GM12878 (cell line): ENCODE measurements around the gene TRPM8. TPM values are rescaled to one million over a fixed set of nuclear protein-coding genes. Genes with fewer than 3 reads are reported as not detected.
"Not testable (repeated sequence)": the region's sequence is repeated elsewhere in the genome, so short reads cannot be mapped to it uniquely, and the experiment has no call there.

Experiments
- ATAC-seq: fragments of 200-7000 bp; cut with Tn5 transposase; 3 replicates; pipeline ENCODE4 v1.9.1; 2020; ENCODE audit warnings: mild to moderate bottlenecking, moderate library complexity
- BruUV-seq: library from RNA; stranded (reverse); fragments of 400-500 nt; replicated peaks from 2 replicates; lab custom pipeline; 2021; lab: Mats Ljungman, UMichigan
- CTCF ChIA-PET: fragments of 300-600 bp; sonication (Branson Sonifier 250); formaldehyde crosslinking; extraction: SDS; loops from one replicate; lab custom pipeline; 2021; ENCODE audit warnings: inconsistent platforms; lab: Yijun Ruan, JAX
- POLR2A ChIA-PET: fragments of 350-600 bp; formaldehyde crosslinking; extraction: SDS; loops from one replicate; lab custom pipeline; 2021; ENCODE audit warnings: inconsistent platforms; lab: Charles Lee
- RAD21 ChIA-PET: fragments of 300-600 bp; sonication (Branson Sonifier 250); formaldehyde crosslinking; loops from one replicate; lab custom pipeline; 2023; ENCODE audit warnings: antibody characterized with exemption; ENCODE audit not compliant: unreplicated experiment; lab: Charles Lee
- SMC1A ChIA-PET: fragments of 300-600 bp; sonication (Branson Sonifier 250); formaldehyde crosslinking; loops from one replicate; lab custom pipeline; 2023; ENCODE audit not compliant: unreplicated experiment, uncharacterized antibody; lab: Charles Lee
- DNase-seq: peaks from one replicate; pipeline ENCODE4 v3.0.0-alpha.2; 2011; ENCODE audit warnings: low read depth, low spot score
- FAIRE-seq: peaks from 3 replicates; lab custom pipeline; 2011; peaks lifted over from hg19 to GRCh38; lab: Jason Lieb, UNC
- H2AFZ ChIP-seq: 2 replicates; pipeline ENCODE4 v1.6.0; 2011; ENCODE audit warnings: low read depth, low read length, control low read depth; ENCODE audit not compliant: control insufficient read depth
- H3K27ac ChIP-seq: 2 replicates; pipeline ENCODE4 v1.5.1; 2011; ENCODE audit warnings: control low read depth; ENCODE audit not compliant: control insufficient read depth, insufficient read depth
- H3K27me3 ChIP-seq, 2 experiments: replicated peaks in 1 of 2; 2 replicates each; pipeline versions ENCODE4 v1.6.0 to v1.6.1; 2011; ENCODE audit warnings: low read length in 1 of 2; ENCODE audit not compliant: control insufficient read depth in 2 of 2, insufficient read depth in 2 of 2
- H3K36me3 ChIP-seq, 2 experiments: 2 replicates each; pipeline ENCODE4 v1.5.1; 2011; ENCODE audit warnings: low read length in 1 of 2; ENCODE audit not compliant: control insufficient read depth in 2 of 2, insufficient read depth in 2 of 2
- H3K4me1 ChIP-seq: 2 replicates; pipeline ENCODE4 v1.6.1; 2011; ENCODE audit warnings: mild to moderate bottlenecking, low read length, moderate library complexity, mixed read lengths; ENCODE audit not compliant: control insufficient read depth, insufficient read depth
- H3K4me2 ChIP-seq: 2 replicates; pipeline ENCODE4 v1.6.0; 2011; ENCODE audit warnings: control low read depth; ENCODE audit not compliant: control insufficient read depth, insufficient read depth
- H3K4me3 ChIP-seq: fragments of 200-600 bp; sonication (generic); 2 replicates; pipeline ENCODE4 v1.5.1; 2016
- H3K79me2 ChIP-seq: 2 replicates; pipeline ENCODE4 v1.6.0; 2011; ENCODE audit warnings: low read length; ENCODE audit not compliant: control insufficient read depth, insufficient read depth
- H3K9ac ChIP-seq: 2 replicates; pipeline ENCODE4 v1.8.0; 2011; ENCODE audit warnings: low read length, control low read depth, mixed read lengths; ENCODE audit not compliant: control insufficient read depth, insufficient read depth
- H3K9me3 ChIP-seq: replicated peaks from 3 replicates; pipeline ENCODE4 v1.5.1; 2011; ENCODE audit warnings: mild to moderate bottlenecking, low read length; ENCODE audit not compliant: control insufficient read depth, insufficient read depth
- H4K20me1 ChIP-seq: 2 replicates; pipeline ENCODE4 v1.6.0; 2011; ENCODE audit not compliant: control insufficient read depth, insufficient read depth
- BCL3 ChIP-seq: IDR thresholded peaks from 2 replicates; pipeline ENCODE4 v1.6.1; 2011; ENCODE audit warnings: borderline replicate concordance, low read depth, mild to moderate bottlenecking, moderate library complexity, low read length; ENCODE audit not compliant: insufficient read depth, poor library complexity, severe bottlenecking
- CREM ChIP-seq: IDR thresholded peaks from 2 replicates; pipeline ENCODE4 v1.6.1; 2014; ENCODE audit warnings: antibody characterized with exemption, low read depth
- SP1 ChIP-seq: IDR thresholded peaks from one replicate; pipeline ENCODE4 v1.6.1; 2011; ENCODE audit warnings: low read depth, low read length
- SREBF1 ChIP-seq: IDR thresholded peaks from 2 replicates; pipeline ENCODE4 v1.6.1; 2012; ENCODE audit warnings: mild to moderate bottlenecking, low read length
- SUZ12 ChIP-seq: fragments of 200-600 bp; sonication (generic); IDR thresholded peaks from one replicate; pipeline ENCODE4 v1.6.1; 2018; ENCODE audit warnings: antibody characterized with exemption, mild to moderate bottlenecking; ENCODE audit not compliant: unreplicated experiment
- ZBTB11 ChIP-seq: fragments of 450-650 bp; formaldehyde crosslinking; IDR thresholded peaks from 2 replicates; pipeline ENCODE4 v1.5.0; 2022; ENCODE audit warnings: mild to moderate bottlenecking, missing genetic modification characterization
- ZNF592 ChIP-seq: fragments of 450-650 bp; IDR thresholded peaks from 2 replicates; pipeline ENCODE4 v1.6.1; 2017; ENCODE audit warnings: mild to moderate bottlenecking, moderate library complexity
- WGBS: methylation state at CpG from one replicate; pipeline ENCODE4 v1.1.6; 2016; ENCODE audit warnings: low lambda C conversion rate; ENCODE audit not compliant: insufficient replicate concordance, insufficient coverage; ENCODE audit errors: missing lambda C conversion rate; 5-methylcytosine and 5-hydroxymethylcytosine counted together
- in situ Hi-C: fragments of 300-500 bp; cut with MboI; formaldehyde crosslinking; loops from 9 replicates; pipeline ENCODE4 v1.14.3; 2018; ENCODE audit warnings: mixed read lengths
- intact Hi-C: fragments of 100-400 bp; cut with micrococcal nuclease; formaldehyde crosslinking; loops from one replicate; pipeline ENCODE4 v1.14.2; 2022; ENCODE audit not compliant: unreplicated experiment
- polyA plus RNA-seq, 11 experiments: library from polyadenylated mRNA; depleted of rRNA in 4 of 11; unstranded in 6 of 11; stranded (reverse) in 5 of 11; fragments of >200 nt; fragmentation: Nextera tagmentation in 4 of 11; fragmentation: Illumina TruSeq in 1 of 11; extraction: Ambion mirVana in 4 of 11; extraction: Trizol in 1 of 11; gene quantifications; 1 replicate in 1 of 11; 2 replicates in 10 of 11; pipeline versions ENCODE4 v1.2.1 to v1.2.3, GENCODE V29; 2011 to 2016; ENCODE audit warnings: inconsistent platforms in 2 of 11, missing spikeins in 2 of 11, low read depth in 1 of 11
- total RNA-seq, 4 experiments: library from RNA; depleted of rRNA in 3 of 4; stranded (reverse); fragments of >200 nt in 3 of 4; fragmentation: Illumina TruSeq in 1 of 4; extraction: Trizol in 1 of 4; gene quantifications; 2 replicates each; pipeline versions ENCODE4 v1.2.1 to v1.2.3, GENCODE V29; 2013 to 2021

Gene TRPM8
- total and polyA plus RNA-seq, 10 of the 15 experiments (the other 5 are each of a cell fraction or from before 2014, with no cell fraction given): 3.9 TPM; not detected in 9

- in situ Hi-C loops: no loop called here
- FAIRE-seq: no peak
- Histone ChIP-seq H3K27ac (no peak overlapping the region), H3K4me2 (no peak overlapping the region), H3K79me2 (no peaks in the 10 kb centered on the region), H4K20me1 (no peaks in the 10 kb centered on the region), H3K4me3 (no peak overlapping the region), H2AFZ (no peak overlapping the region), H3K27me3 (no peaks in the 10 kb centered on the region; a peak in 1 of 4 replicates), H3K36me3 (no peaks in the 10 kb centered on the region), H3K9ac (no peak overlapping the region), H3K4me1 (no peaks in the 10 kb centered on the region), H3K9me3 (no peaks in the 10 kb centered on the region)
- ATAC-seq: no peak
- no TSS peak for BruUV-seq
- 39% methylated on average over 10 of the region's 10 CpGs for WGBS
- POLR2A ChIA-PET: no interaction called here
- SMC1A ChIA-PET: no interaction called here
- RAD21 ChIA-PET: no interaction called here
- intact Hi-C loops: no loop called here
- TF ChIP-seq SP1 (no peak), ZBTB11 (CRISPR knock-in tag) (no peak), SREBF1 (no peak), CREM (no peak), ZNF592 (no peak), BCL3 (no peak), SUZ12 (no peak)
- CTCF ChIA-PET: no interaction called here
- no peak for DNase-seq
These were observed 47.9 kb downstream of the TRPM8 start for GRCh38 chr2:233965032-233965603.

GRCh38 chr2:233965646-233966045 is 48.5 kb downstream of the TRPM8 start:
- H3K9ac ChIP-seq, CTCF ChIA-PET, ATAC-seq, H3K27me3 ChIP-seq, H3K4me1 ChIP-seq, SMC1A ChIA-PET, H4K20me1 ChIP-seq, in situ Hi-C loops, DNase-seq, intact Hi-C loops, FAIRE-seq, H3K36me3 ChIP-seq, H3K4me3 ChIP-seq, H3K9me3 ChIP-seq, H3K27ac ChIP-seq, RAD21 ChIA-PET, H3K4me2 ChIP-seq, BruUV-seq, H3K79me2 ChIP-seq, H2AFZ ChIP-seq: not testable (repeated sequence)
- WGBS: 56% methylated on average over 5 of the region's 7 CpGs
- POLR2A ChIA-PET: interaction anchor here (0.5 kb wide), 1 partner anchor 13 kb away, joined by 3 read pairs; no protein-coding TSS in a partner anchor
